Measurements from ENCODE around the gene ACTR3C. TPM values are rescaled to one million over a fixed set of nuclear protein-coding genes. Genes with fewer than 3 reads are reported as not detected.
A peak's percentile ranks its signal among the peaks of the same experiment; 100 is the strongest.

ACTR3C gene
- total and polyA plus RNA-seq, 2 of the 13 experiments (the other 11 are each of a cell fraction or from before 2014, with no cell fraction given): 3.8 to 7.5 TPM

DNA sequence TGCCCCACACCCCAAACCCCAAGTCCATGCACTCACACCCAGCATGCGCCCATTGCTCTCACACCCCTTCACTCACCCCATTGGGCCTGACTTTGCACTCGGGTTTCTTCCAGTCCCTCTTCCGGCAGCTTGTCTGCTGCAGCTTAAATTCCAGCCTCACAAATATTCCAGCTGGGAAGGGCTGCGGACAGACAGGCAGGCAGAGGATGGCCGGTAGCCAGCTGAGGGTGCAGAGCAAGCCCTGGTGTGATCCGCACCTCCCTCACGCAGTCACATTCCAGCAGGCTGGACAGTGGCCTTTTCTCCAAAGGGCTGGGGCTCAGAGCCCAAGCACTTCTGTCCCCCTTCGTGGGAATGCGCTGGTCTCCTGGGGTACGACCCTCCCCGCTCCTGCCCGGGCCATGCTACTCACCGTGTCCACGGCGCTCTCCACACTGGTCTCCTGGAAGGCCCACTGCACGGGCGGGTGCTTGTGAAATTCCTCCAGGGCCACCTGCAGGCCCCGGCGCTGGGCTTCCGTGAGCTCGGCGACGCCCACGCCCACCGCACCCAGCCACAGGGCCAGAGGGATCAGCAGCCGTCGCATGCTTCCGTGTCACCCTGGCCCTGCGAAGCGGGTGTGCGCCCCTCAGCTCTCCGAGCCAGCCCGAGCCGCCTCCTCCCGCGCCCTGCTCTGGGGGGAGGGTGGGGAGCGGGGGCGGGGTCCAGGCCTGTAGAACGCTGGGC is 16.8 kb upstream of the ACTR3C start (continued):
- TF ChIP-seq, protein P1, sequence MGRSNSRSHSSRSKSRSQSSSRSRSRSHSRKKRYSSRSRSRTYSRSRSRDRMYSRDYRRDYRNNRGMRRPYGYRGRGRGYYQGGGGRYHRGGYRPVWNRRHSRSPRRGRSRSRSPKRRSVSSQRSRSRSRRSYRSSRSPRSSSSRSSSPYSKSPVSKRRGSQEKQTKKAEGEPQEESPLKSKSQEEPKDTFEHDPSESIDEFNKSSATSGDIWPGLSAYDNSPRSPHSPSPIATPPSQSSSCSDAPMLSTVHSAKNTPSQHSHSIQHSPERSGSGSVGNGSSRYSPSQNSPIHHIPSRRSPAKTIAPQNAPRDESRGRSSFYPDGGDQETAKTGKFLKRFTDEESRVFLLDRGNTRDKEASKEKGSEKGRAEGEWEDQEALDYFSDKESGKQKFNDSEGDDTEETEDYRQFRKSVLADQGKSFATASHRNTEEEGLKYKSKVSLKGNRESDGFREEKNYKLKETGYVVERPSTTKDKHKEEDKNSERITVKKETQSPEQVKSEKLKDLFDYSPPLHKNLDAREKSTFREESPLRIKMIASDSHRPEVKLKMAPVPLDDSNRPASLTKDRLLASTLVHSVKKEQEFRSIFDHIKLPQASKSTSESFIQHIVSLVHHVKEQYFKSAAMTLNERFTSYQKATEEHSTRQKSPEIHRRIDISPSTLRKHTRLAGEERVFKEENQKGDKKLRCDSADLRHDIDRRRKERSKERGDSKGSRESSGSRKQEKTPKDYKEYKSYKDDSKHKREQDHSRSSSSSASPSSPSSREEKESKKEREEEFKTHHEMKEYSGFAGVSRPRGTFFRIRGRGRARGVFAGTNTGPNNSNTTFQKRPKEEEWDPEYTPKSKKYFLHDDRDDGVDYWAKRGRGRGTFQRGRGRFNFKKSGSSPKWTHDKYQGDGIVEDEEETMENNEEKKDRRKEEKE (IDR thresholded peaks at IDR 0.05): no peak
- TF ChIP-seq KLF6 (CRISPR knock-in tag; IDR thresholded peaks at IDR 0.05) (peak; percentile 29; the same call in 1 of the 2 replicates), ELF4 (CRISPR knock-in tag; IDR thresholded peaks at IDR 0.05; ENCODE audit: borderline replicate concordance) (no peak), ZBTB3 (CRISPR knock-in tag; IDR thresholded peaks at IDR 0.05; ENCODE audit: borderline replicate concordance, low read depth) (no peak), MIXL1 (CRISPR knock-in tag; IDR thresholded peaks at IDR 0.05) (no peak), ZNF607 (CRISPR knock-in tag; IDR thresholded peaks at IDR 0.05; ENCODE audit: borderline replicate concordance) (no peak), ZNF335 (CRISPR knock-in tag; IDR thresholded peaks at IDR 0.05) (no peak), ZMAT5 (CRISPR knock-in tag; IDR thresholded peaks at IDR 0.05; ENCODE audit: borderline replicate concordance, low read depth) (no peak), ZBTB7B (CRISPR knock-in tag; IDR thresholded peaks at IDR 0.05) (peak; percentile 70), XBP1 (CRISPR knock-in tag; IDR thresholded peaks at IDR 0.05) (no peak), ZMAT3 (CRISPR knock-in tag; conservative IDR thresholded peaks at IDR 0.05) (no peak), ZNF326 (CRISPR knock-in tag; IDR thresholded peaks at IDR 0.05; ENCODE audit: borderline replicate concordance) (no peak), ZNF605 (CRISPR knock-in tag; IDR thresholded peaks at IDR 0.05) (peak; percentile 81), KAT7 (CRISPR knock-in tag; IDR thresholded peaks at IDR 0.05; ENCODE audit: borderline replicate concordance) (no peak), KDM5B (CRISPR knock-in tag; IDR thresholded peaks at IDR 0.05; ENCODE audit: borderline replicate concordance) (peak; percentile 63; the same call in 1 of the 2 replicates), YEATS4 (CRISPR knock-in tag; IDR thresholded peaks at IDR 0.05; ENCODE audit: borderline replicate concordance) (no peak), SRSF1 (optimal IDR thresholded peaks at IDR 0.05; ENCODE audit: low read depth, low read length) (no peak), SNAI1 (CRISPR knock-in tag; IDR thresholded peaks at IDR 0.05; ENCODE audit: borderline replicate concordance) (no peak), DPF2 (CRISPR knock-in tag; IDR thresholded peaks at IDR 0.05; ENCODE audit: borderline replicate concordance, low read depth) (no peak), HDAC1 (CRISPR knock-in tag; IDR thresholded peaks at IDR 0.05) (peak; percentile 45), ZNF883 (CRISPR knock-in tag; IDR thresholded peaks at IDR 0.05; ENCODE audit: not compliant biosample characterization) (no peak), HOMEZ (CRISPR knock-in tag; IDR thresholded peaks at IDR 0.05; ENCODE audit: low read depth) (no peak)
- TF ChIP-seq, protein P2, sequence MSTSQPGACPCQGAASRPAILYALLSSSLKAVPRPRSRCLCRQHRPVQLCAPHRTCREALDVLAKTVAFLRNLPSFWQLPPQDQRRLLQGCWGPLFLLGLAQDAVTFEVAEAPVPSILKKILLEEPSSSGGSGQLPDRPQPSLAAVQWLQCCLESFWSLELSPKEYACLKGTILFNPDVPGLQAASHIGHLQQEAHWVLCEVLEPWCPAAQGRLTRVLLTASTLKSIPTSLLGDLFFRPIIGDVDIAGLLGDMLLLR (CRISPR knock-in tag; IDR thresholded peaks at IDR 0.05): peak; percentile 23; the same call in 1 of the 2 replicates
- TF ChIP-seq, protein P3, sequence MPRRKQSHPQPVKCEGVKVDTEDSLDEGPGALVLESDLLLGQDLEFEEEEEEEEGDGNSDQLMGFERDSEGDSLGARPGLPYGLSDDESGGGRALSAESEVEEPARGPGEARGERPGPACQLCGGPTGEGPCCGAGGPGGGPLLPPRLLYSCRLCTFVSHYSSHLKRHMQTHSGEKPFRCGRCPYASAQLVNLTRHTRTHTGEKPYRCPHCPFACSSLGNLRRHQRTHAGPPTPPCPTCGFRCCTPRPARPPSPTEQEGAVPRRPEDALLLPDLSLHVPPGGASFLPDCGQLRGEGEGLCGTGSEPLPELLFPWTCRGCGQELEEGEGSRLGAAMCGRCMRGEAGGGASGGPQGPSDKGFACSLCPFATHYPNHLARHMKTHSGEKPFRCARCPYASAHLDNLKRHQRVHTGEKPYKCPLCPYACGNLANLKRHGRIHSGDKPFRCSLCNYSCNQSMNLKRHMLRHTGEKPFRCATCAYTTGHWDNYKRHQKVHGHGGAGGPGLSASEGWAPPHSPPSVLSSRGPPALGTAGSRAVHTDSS (CRISPR knock-in tag; conservative IDR thresholded peaks at IDR 0.05): no peak

All from HepG2 (cell line).